ENCODE results near the gene IL34.

DNA sequence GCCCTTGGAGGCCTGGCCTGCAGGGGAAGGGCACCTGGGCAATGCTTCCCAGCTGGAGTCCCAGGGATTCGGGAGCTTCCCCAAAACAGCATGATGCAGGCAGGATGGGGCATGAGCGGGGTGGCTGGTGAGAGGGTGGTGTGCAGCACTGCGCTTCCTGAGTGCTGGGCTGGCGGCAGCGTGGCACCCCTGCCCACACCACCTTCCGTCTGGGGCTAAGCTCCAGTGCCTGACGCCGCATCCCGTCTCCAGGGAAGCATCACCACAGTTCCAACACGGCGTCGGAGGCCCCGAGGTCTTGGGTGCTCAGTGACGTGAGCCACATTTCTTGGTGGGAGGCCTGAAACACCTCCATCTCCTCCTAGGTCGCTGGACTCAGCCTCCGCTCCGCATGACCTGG is 53.3 kb downstream of the IL34 start:
- no peak for TF ChIP-seq EZH2 (IDR thresholded peaks at IDR 0.05; ENCODE audit: low read length)
- TF ChIP-seq, protein P1, sequence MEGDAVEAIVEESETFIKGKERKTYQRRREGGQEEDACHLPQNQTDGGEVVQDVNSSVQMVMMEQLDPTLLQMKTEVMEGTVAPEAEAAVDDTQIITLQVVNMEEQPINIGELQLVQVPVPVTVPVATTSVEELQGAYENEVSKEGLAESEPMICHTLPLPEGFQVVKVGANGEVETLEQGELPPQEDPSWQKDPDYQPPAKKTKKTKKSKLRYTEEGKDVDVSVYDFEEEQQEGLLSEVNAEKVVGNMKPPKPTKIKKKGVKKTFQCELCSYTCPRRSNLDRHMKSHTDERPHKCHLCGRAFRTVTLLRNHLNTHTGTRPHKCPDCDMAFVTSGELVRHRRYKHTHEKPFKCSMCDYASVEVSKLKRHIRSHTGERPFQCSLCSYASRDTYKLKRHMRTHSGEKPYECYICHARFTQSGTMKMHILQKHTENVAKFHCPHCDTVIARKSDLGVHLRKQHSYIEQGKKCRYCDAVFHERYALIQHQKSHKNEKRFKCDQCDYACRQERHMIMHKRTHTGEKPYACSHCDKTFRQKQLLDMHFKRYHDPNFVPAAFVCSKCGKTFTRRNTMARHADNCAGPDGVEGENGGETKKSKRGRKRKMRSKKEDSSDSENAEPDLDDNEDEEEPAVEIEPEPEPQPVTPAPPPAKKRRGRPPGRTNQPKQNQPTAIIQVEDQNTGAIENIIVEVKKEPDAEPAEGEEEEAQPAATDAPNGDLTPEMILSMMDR (optimal IDR thresholded peaks at IDR 0.05 in 1 of 3, IDR thresholded peaks at IDR 0.05 in 1 of 3, conservative IDR thresholded peaks at IDR 0.05 in 1 of 3; ENCODE audit: extremely low read depth in 1 of 3, insufficient read depth in 2 of 3, low read length in 3 of 3): no peak
